ENCODE data around the gene ELMO1.

DNA sequence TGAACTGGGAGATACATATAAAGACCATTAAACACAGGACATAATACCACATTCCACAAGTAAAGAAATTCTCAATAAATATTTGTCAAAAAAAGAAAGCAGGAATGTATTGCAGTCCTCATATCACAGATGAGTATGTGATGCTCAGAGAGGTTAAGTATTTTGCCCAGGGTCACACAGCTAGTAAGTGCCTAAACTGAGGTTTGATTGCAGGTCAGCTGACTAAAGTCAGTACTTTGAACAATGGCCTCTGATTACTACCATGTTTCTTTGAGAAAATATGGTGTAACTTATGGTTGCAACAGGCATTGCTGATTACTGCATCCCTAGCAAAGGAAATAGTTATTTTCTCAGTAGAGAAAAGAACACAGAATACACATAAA lies 267.1 kb downstream of the ELMO1 start:
- TF ChIP-seq, protein P1, sequence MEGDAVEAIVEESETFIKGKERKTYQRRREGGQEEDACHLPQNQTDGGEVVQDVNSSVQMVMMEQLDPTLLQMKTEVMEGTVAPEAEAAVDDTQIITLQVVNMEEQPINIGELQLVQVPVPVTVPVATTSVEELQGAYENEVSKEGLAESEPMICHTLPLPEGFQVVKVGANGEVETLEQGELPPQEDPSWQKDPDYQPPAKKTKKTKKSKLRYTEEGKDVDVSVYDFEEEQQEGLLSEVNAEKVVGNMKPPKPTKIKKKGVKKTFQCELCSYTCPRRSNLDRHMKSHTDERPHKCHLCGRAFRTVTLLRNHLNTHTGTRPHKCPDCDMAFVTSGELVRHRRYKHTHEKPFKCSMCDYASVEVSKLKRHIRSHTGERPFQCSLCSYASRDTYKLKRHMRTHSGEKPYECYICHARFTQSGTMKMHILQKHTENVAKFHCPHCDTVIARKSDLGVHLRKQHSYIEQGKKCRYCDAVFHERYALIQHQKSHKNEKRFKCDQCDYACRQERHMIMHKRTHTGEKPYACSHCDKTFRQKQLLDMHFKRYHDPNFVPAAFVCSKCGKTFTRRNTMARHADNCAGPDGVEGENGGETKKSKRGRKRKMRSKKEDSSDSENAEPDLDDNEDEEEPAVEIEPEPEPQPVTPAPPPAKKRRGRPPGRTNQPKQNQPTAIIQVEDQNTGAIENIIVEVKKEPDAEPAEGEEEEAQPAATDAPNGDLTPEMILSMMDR (IDR thresholded peaks at IDR 0.05) = no peak
- no peak for TF ChIP-seq POLR2A (IDR thresholded peaks at IDR 0.05)

Data from adrenal gland (tissue), 5 donors.